RWPE1 (cell line): ENCODE measurements around the gene EPS8.

ENCODE experiments used
- CTCF ChIA-PET: fragments of 350-600 bp; sonication (Branson Sonifier 250); formaldehyde crosslinking; extraction: SDS; loops from one replicate; lab custom pipeline; 2021; lab: Yijun Ruan, JAX
- POLR2A ChIA-PET: fragments of 400-600 bp; formaldehyde crosslinking; extraction: SDS; loops from one replicate; lab custom pipeline; 2020; ENCODE audit warnings: antibody characterized with exemption; ENCODE audit not compliant: low non-redundant PET; lab: Yijun Ruan, JAX
- DNase-seq: peaks from one replicate; pipeline ENCODE4 v3.0.0; 2012; ENCODE audit warnings: low spot score
- H3K27ac ChIP-seq: fragments of 450-650 bp; 2 replicates; pipeline ENCODE4 v1.5.1; 2017
- CTCF ChIP-seq: fragments of 450-650 bp; conservative IDR thresholded peaks from 2 replicates; pipeline ENCODE4 v1.5.1; 2017; ENCODE audit warnings: low read depth, mild to moderate bottlenecking

The EPS8 gene

GRCh38 chr12:15693228-15693911 lies 95.8 kb downstream of the EPS8 start:
- ChIA-PET CTCF (no interaction called here), POLR2A (no interaction called here)
- no peak overlapping the region for H3K27ac ChIP-seq
- DNase-seq, result no peak
- no peak for TF ChIP-seq CTCF

DNA sequence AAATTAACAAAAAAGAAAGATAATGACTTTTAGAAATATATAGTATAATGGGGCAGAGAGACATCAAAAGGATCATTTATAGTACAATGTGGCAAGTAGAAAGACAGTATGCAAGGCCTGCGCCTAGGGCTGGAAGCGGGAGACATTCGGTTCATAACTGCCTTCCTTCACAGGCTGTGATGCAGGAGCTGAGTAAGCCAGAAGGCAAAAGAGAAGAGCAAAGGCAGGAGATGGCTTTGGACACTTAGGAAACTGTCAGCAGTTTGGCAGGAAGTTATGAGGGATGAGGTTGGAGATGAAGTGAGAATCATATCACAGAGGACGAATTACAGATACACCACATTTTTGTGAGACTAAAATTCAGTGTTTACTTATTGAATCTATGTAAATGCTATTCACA lies 97.8 kb downstream of the EPS8 start:
- ChIA-PET POLR2A (no interaction called here), CTCF (no interaction called here)
- TF ChIP-seq CTCF, result no peak
- no peak for DNase-seq
- H3K27ac ChIP-seq, result no peak overlapping the region

GRCh38 chr12:15690320-15690719 lies 98.9 kb downstream of the EPS8 start:
- ChIA-PET CTCF (no interaction called here), POLR2A (no interaction called here)
- TF ChIP-seq CTCF, result no peak
- DNase-seq, result no peak
- H3K27ac ChIP-seq, result no peak overlapping the region

DNA sequence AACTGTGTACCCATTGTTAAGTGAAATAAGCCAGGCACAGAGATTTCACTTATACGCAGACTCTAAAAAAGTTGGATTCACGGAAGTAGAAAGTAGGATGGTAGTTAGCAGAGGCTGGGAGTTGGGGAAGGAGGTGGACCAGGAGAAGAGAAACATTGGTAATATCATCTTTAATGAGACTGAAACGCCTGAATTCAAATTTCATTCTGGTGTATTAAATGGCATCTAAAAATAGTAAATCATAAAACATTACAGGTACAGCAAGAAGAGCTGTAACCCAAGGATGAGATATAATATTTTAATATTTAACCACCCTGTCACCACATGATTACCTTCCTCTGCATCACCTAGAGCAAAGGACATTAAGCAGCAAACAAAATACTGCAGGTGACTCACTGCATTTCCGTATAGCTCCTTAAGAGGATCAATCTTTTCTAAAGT lies 99.4 kb downstream of the EPS8 start:
- no peak for DNase-seq
- POLR2A ChIA-PET, result no interaction called here
- CTCF ChIA-PET, result no interaction called here
- no peak for TF ChIP-seq CTCF
- H3K27ac ChIP-seq, result no peak overlapping the region

- CTCF ChIA-PET, result interaction anchor here (0.7 kb wide), 1 partner anchor 82 kb away, joined by 3 read pairs; no protein-coding TSS in a partner anchor
- H3K27ac ChIP-seq, result no peak overlapping the region
- POLR2A ChIA-PET, result no interaction called here
- no peak for DNase-seq
- no peak for TF ChIP-seq CTCF
Observed at GRCh38 chr12:15688838-15689625, 100.2 kb downstream of the EPS8 start.

- DNase-seq, result no peak
- TF ChIP-seq CTCF, result no peak
- H3K27ac ChIP-seq, result no peak overlapping the region
- ChIA-PET CTCF (no interaction called here), POLR2A (no interaction called here)
Observed at GRCh38 chr12:15688202-15688736, 100.9 kb downstream of the EPS8 start.
